ENCODE results near the gene GALNT7.
"Not testable (repeated sequence)": the region's sequence is repeated elsewhere in the genome, so short reads cannot be mapped to it uniquely, and the experiment has no call there.

GALNT7 gene

DNA sequence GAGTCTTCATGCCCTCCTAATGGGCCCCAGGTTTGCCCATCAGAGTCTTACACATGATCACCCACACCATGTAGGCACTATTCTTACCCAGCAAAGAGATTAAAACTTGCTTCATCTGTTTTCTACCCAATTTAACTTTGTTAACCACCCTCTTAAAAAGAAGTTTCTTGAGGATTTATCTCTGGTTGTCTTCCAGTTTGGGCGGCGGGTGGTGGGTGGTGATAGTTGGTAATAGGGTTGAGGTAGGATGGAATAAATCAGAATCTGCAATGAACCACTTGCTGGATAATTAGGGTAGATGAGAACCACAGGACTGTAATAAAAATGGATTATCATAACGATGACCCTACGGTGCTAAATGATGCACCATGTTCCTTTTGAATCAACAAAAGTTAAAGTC is 30.9 kb downstream of the GALNT7 start:
- DNase-seq, result no peak

DNA sequence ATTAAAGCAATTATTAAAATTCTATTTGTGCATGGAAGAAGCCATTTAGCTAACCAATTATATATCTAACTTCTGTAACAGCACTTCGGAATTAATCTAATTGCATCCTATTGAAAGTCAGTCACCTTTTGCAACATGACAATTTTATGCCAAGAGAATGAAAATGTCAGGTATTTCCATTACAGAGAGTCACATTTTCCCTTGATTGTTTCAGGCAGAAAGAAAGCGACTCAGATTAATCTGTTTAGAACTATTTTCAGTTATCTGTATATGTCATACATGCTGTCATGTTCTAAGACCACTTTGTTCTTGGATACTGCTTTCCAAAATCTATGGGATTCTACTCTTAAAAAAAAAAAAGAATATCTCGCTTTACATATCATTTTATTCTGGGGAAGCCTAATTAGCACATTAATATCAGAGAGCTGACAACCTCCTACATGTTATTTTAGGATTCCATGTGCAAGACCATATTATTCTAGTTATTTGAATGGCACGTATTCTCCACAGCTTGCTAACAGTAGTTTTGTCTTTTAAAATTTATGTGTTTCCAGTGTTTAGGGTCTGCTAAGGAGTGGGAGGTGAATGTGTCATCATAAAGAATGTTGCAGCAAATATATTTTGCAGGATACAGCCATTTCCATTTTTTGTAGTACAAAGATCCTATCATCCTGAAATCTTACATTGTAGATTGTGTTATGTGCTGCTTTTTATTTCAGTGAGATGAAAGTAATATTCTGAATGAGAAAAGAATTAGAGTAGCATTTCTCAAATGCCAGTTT is 31.7 kb downstream of the GALNT7 start:
- DNase-seq, result no peak

- DNase-seq, result no peak
Observed at GRCh38 chr4:173202395-173202794, 33.8 kb downstream of the GALNT7 start.

GRCh38 chr4:173205656-173206055 is 37.0 kb downstream of the GALNT7 start:
- DNase-seq, result no peak

GRCh38 chr4:173208420-173208819 is 39.8 kb downstream of the GALNT7 start:
- no peak for DNase-seq

GRCh38 chr4:173211222-173211621 is 42.6 kb downstream of the GALNT7 start:
- DNase-seq, result no peak

GRCh38 chr4:173211838-173212237 is 43.2 kb downstream of the GALNT7 start:
- no peak for DNase-seq

DNA sequence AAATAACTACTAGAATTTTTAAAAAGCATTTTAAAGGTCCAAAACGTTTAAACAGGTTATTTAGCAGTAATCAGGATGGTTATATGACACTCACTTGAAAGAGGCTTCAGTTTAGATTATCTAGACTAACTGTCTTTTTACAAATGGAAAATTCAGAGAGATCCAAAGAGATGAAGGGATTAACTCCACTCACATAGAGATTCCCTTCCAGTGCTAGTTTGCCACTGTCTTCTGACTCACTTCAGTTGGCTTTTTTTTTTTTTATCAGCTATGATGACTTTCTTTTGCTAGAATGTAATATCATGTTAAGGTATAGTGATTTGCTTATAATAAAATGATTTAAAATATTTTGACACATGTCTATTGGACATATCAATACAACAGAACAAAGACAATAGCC is 43.8 kb downstream of the GALNT7 start:
- no peak for DNase-seq

GRCh38 chr4:173213296-173213695 is 44.7 kb downstream of the GALNT7 start:
- DNase-seq, result no peak

- DNase-seq, result no peak
Observed at GRCh38 chr4:173214231-173214630, 45.6 kb downstream of the GALNT7 start.

GRCh38 chr4:173214661-173215060 is 46.0 kb downstream of the GALNT7 start:
- DNase-seq, result peak; percentile 66

DNA sequence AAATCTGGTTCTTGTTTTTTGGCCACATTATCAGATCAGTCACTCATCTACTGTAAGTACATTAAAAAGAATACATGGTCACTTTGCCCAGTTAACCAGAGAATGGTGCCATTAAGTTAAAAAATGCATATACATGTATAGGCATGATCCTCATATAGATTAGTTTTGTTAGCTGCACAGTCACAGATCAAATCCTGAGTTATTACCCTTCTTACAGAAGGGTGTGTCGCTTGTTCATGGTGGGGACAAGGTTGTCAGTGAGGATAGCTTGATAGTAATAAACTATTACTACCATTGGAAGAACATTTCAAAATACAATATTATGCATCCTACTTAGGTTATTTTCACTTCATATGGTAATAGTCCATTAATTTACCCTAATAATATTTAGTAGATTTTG is 48.5 kb downstream of the GALNT7 start:
- no peak for DNase-seq

DNA sequence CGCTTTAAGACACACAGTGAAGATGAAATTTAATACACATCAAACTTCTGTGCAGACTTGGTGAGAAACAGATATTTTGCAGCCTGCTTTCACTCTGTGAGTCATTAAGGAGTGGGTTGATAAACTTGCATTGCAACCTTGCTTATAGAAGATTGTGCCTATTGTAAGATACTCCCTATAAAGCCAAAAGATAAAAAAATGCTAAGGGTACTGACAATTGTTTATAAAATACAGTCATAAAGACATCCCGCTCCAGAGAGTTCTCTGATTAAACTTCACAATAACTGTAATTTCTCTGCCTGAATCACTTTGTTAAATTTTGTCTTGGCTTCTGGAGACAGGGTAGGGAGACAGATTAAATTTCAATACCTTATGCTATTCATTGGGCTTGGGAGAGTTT is 49.1 kb downstream of the GALNT7 start:
- DNase-seq, result no peak

GRCh38 chr4:173218411-173219125 is 50.0 kb downstream of the GALNT7 start:
- no peak for DNase-seq

GRCh38 chr4:173219126-173219437 is 50.5 kb downstream of the GALNT7 start:
- DNase-seq, result not testable (repeated sequence)

GRCh38 chr4:173223743-173224142 is 55.1 kb downstream of the GALNT7 start:
- DNase-seq, result no peak

DNA sequence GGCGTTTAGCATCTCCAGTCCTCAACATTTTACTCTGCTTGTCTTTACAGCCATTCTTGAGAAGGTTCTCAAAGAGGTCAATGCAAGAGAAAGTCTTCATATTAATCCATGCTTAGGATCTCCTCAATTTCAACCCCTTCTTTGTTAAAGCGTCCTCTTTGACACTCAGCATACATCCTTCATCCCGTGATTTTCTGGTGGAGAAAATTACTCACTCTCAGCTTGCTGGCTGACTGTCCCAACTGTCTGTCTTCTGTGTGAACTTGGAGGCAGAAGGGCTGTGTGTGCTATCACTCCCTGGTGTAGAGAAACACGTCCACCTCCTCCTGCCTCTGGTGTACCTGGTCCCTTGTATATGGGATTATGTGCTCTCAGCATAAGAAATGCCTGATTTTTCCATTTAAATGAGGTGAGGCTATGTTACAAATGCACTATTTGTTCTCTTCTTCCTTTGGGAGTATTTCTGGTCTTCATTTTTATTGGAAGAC is 57.8 kb downstream of the GALNT7 start:
- no peak for DNase-seq

DNA sequence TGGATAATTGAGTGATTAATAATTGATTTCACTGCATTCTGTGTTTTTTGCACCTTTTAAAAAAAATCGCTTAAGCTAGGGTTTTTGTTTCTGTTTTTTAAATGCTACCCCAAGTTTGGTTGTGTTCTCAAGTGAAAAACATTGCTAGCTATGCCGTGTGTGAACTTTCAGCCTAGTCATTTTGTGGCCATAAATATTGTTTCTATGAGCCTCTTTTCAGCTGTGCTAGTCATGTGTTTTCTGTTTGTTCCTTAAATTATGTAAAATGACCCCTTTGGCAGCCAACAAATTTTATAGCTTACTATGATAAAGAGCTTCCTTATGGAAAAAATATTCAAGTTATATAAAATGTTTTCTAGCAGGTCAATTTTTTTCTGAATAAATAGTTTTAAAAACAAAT is 59.1 kb downstream of the GALNT7 start:
- DNase-seq, result no peak

DNA sequence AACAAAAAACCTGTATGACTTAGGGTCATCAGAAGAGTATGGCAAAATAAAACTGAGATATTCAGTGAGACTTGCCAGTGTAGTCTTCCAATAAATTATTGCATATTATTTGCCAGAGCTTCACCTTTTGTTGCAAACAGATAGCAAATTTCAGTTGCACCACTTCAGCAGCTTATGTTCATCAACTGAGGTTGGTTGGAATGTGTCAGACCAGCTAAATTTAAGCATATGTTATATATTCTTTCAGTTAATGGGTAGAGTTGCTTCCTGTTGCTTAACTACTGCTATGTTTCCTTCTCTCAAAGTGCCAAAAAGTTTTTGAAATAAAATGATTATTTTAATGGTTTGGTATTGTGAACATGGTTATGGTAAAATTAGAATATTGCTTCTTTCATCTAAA is 61.5 kb downstream of the GALNT7 start:
- no peak for DNase-seq

GRCh38 chr4:173231916-173232315 is 63.3 kb downstream of the GALNT7 start:
- DNase-seq, result no peak

DNA sequence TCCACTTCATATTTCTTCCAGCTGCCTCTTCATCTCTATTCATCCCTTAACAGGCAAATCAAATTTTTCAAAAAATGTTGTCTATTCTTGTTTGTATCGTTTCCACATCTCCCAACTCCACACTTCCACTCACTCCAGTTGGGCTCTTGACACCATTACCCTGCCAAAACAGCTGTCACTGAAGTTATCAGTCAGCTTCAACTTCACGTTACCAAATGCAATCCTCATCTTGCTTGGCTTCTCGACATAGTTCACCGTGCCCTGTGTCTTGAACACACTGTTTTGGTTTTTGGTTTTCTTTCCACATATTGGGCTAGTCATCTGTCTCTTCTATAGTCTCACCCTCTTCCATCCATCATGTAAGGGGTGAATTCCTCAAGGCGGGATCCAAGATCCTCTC is 65.2 kb downstream of the GALNT7 start:
- no peak for DNase-seq

- no peak for DNase-seq
Observed at GRCh38 chr4:173235050-173235449, 66.4 kb downstream of the GALNT7 start.

GRCh38 chr4:173236301-173236700 is 67.7 kb downstream of the GALNT7 start:
- no peak for DNase-seq

GRCh38 chr4:173237152-173237551 is 68.5 kb downstream of the GALNT7 start:
- no peak for DNase-seq

- no peak for DNase-seq
Observed at GRCh38 chr4:173237762-173238161, 69.2 kb downstream of the GALNT7 start.

Measured in left hindlimb (tissue), 1 donor.